Measurements from ENCODE around the gene WWOX. TPM values are rescaled to one million over a fixed set of nuclear protein-coding genes. Genes with fewer than 3 reads are reported as not detected.

The WWOX gene
- polyA plus RNA-seq, 2 of the 4 experiments (the other 2 are of a cell fraction): 16.0 to 17.2 TPM

DNA sequence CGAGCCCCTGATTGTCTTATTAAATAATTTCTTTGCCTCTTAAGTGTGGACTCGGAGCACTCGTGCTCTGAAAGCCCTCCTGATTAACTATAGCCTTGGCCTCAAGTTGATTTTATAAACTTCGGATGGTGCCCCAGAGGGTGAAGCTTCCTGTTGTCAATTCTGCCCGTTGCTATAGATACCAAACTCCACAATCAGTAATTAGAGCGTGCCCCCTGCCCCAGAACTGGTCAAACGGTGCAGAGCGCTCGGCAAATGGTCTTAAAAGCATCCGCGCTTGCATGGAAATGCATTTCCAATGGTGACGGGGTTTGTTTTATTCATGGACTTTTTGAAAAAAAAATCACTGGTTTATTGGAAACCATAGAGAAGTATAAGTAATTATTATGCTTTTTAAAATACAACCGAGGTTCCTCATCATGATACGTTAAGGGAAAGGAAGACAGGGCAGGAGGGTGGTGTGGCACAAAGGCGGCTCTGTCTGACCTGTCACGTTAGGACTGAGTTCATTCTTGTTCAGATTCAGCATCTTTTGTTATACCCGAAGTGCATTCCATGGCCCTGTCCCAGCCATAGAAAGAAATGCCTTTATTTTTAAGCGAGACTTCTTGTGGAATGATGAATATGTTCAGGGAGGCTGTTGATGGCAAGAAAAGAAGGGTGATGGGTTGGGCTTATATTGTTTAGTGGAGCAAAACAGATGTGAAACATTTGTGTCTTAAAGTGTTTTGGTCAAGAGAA is 1024.7 kb downstream of the WWOX start:
- Histone ChIP-seq H3K4me3 (no peak overlapping the region), H3K4me2 (no peak overlapping the region), H3K27ac (no peak overlapping the region), H3K4me1 (no peaks in the 10 kb centered on the region), H3K9me3 (no peaks in the 10 kb centered on the region)
- FAIRE-seq (no peak), DNase-seq (ENCODE audit: low read depth in 1 of 2, low spot score in 1 of 2) (no peak), ATAC-seq (no peak)
- ChIA-PET POLR2A (no interaction called here), CTCF (interaction anchor here (1.0 kb wide), 1 partner anchor 11 kb away, joined by 3 read pairs; no protein-coding TSS in a partner anchor)
- TF ChIP-seq CHD2 (IDR thresholded peaks at IDR 0.05; ENCODE audit: low read length, partially characterized antibody): no peak
- TF ChIP-seq, protein P1, sequence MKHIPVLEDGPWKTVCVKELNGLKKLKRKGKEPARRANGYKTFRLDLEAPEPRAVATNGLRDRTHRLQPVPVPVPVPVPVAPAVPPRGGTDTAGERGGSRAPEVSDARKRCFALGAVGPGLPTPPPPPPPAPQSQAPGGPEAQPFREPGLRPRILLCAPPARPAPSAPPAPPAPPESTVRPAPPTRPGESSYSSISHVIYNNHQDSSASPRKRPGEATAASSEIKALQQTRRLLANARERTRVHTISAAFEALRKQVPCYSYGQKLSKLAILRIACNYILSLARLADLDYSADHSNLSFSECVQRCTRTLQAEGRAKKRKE (CRISPR knock-in tag; IDR thresholded peaks at IDR 0.05; ENCODE audit: low read depth): no peak
- no peak for TF ChIP-seq PHF8 (IDR thresholded peaks at IDR 0.05; ENCODE audit: borderline replicate concordance, low read depth)
- TF ChIP-seq HDAC2 (IDR thresholded peaks at IDR 0.05): no peak
- TF ChIP-seq ZC3H11A (IDR thresholded peaks at IDR 0.05): no peak
- TF ChIP-seq EHMT2 (IDR thresholded peaks at IDR 0.05; ENCODE audit: low read depth): no peak
- no peak for TF ChIP-seq MAZ (IDR thresholded peaks at IDR 0.05; ENCODE audit: borderline replicate concordance, low read depth, low read length)
- TF ChIP-seq FOSB (CRISPR knock-in tag; IDR thresholded peaks at IDR 0.05): no peak
- TF ChIP-seq RCOR1 (IDR thresholded peaks at IDR 0.05; ENCODE audit: low read depth, low read length): no peak
- no peak for TF ChIP-seq POLR2A (IDR thresholded peaks at IDR 0.05; ENCODE audit: low read length)
- TF ChIP-seq, protein P2, sequence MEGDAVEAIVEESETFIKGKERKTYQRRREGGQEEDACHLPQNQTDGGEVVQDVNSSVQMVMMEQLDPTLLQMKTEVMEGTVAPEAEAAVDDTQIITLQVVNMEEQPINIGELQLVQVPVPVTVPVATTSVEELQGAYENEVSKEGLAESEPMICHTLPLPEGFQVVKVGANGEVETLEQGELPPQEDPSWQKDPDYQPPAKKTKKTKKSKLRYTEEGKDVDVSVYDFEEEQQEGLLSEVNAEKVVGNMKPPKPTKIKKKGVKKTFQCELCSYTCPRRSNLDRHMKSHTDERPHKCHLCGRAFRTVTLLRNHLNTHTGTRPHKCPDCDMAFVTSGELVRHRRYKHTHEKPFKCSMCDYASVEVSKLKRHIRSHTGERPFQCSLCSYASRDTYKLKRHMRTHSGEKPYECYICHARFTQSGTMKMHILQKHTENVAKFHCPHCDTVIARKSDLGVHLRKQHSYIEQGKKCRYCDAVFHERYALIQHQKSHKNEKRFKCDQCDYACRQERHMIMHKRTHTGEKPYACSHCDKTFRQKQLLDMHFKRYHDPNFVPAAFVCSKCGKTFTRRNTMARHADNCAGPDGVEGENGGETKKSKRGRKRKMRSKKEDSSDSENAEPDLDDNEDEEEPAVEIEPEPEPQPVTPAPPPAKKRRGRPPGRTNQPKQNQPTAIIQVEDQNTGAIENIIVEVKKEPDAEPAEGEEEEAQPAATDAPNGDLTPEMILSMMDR (IDR thresholded peaks at IDR 0.05): no peak
- no peak for TF ChIP-seq ESRRA (IDR thresholded peaks at IDR 0.05; ENCODE audit: borderline replicate concordance, low read length)
- no peak for TF ChIP-seq EHF (CRISPR knock-in tag; IDR thresholded peaks at IDR 0.05)
- no peak for TF ChIP-seq HEYL (CRISPR knock-in tag; IDR thresholded peaks at IDR 0.05)
- TF ChIP-seq TFCP2L1 (CRISPR knock-in tag; IDR thresholded peaks at IDR 0.05): no peak
- no peak for TF ChIP-seq CEBPB (IDR thresholded peaks at IDR 0.05)
- TF ChIP-seq, protein P3, sequence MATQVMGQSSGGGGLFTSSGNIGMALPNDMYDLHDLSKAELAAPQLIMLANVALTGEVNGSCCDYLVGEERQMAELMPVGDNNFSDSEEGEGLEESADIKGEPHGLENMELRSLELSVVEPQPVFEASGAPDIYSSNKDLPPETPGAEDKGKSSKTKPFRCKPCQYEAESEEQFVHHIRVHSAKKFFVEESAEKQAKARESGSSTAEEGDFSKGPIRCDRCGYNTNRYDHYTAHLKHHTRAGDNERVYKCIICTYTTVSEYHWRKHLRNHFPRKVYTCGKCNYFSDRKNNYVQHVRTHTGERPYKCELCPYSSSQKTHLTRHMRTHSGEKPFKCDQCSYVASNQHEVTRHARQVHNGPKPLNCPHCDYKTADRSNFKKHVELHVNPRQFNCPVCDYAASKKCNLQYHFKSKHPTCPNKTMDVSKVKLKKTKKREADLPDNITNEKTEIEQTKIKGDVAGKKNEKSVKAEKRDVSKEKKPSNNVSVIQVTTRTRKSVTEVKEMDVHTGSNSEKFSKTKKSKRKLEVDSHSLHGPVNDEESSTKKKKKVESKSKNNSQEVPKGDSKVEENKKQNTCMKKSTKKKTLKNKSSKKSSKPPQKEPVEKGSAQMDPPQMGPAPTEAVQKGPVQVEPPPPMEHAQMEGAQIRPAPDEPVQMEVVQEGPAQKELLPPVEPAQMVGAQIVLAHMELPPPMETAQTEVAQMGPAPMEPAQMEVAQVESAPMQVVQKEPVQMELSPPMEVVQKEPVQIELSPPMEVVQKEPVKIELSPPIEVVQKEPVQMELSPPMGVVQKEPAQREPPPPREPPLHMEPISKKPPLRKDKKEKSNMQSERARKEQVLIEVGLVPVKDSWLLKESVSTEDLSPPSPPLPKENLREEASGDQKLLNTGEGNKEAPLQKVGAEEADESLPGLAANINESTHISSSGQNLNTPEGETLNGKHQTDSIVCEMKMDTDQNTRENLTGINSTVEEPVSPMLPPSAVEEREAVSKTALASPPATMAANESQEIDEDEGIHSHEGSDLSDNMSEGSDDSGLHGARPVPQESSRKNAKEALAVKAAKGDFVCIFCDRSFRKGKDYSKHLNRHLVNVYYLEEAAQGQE (IDR thresholded peaks at IDR 0.05): no peak
- no peak for TF ChIP-seq CBX8 (IDR thresholded peaks at IDR 0.05)
- no peak for TF ChIP-seq BHLHE40 (IDR thresholded peaks at IDR 0.05; ENCODE audit: low read depth, low read length)
- 33% methylated on average over 18 of the region's 18 CpGs for WGBS (ENCODE audit: missing lambda C conversion rate)

DNA sequence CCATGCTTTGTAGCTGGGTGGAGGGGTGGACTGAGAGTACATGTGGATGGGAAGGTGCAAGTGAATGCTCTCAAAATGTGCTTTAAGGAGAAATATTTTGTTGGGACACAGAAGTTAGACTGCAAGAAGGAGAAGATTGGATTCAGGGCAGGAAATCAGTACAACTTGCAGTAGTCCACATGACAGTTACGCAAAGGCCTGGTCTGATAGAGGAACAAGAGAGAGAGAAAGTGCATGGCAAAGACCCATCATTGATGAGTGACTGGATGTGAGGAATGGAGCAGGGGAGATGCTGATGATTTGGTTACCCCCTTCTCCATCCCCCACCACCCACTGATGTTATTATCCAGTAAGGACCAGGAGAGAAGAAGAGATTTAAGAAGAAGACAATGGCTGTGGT is 1028.3 kb downstream of the WWOX start:
- TF ChIP-seq HOXA7 (CRISPR knock-in tag; IDR thresholded peaks at IDR 0.05) (no peak), CHD2 (IDR thresholded peaks at IDR 0.05; ENCODE audit: low read length, partially characterized antibody) (no peak), NPAS2 (CRISPR knock-in tag; IDR thresholded peaks at IDR 0.05; ENCODE audit: borderline replicate concordance) (no peak), PHF8 (IDR thresholded peaks at IDR 0.05; ENCODE audit: borderline replicate concordance, low read depth) (no peak), RAD21 (conservative IDR thresholded peaks at IDR 0.05 in 1 of 2, IDR thresholded peaks at IDR 0.05 in 1 of 2) (no peak), GATA3 (IDR thresholded peaks at IDR 0.05; ENCODE audit: borderline replicate concordance) (no peak), SMC3 (IDR thresholded peaks at IDR 0.05) (no peak)
- TF ChIP-seq, protein P1 (CRISPR knock-in tag; IDR thresholded peaks at IDR 0.05; ENCODE audit: low read depth): no peak
- TF ChIP-seq, protein P4, sequence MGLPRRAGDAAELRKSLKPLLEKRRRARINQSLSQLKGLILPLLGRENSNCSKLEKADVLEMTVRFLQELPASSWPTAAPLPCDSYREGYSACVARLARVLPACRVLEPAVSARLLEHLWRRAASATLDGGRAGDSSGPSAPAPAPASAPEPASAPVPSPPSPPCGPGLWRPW (IDR thresholded peaks at IDR 0.05): no peak
- TF ChIP-seq, protein P5, sequence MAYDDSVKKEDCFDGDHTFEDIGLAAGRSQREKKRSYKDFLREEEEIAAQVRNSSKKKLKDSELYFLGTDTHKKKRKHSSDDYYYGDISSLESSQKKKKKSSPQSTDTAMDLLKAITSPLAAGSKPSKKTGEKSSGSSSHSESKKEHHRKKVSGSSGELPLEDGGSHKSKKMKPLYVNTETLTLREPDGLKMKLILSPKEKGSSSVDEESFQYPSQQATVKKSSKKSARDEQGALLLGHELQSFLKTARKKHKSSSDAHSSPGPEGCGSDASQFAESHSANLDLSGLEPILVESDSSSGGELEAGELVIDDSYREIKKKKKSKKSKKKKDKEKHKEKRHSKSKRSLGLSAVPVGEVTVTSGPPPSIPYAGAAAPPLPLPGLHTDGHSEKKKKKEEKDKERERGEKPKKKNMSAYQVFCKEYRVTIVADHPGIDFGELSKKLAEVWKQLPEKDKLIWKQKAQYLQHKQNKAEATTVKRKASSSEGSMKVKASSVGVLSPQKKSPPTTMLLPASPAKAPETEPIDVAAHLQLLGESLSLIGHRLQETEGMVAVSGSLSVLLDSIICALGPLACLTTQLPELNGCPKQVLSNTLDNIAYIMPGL (CRISPR knock-in tag; IDR thresholded peaks at IDR 0.05; ENCODE audit: borderline replicate concordance): no peak
- TF ChIP-seq, protein P6, sequence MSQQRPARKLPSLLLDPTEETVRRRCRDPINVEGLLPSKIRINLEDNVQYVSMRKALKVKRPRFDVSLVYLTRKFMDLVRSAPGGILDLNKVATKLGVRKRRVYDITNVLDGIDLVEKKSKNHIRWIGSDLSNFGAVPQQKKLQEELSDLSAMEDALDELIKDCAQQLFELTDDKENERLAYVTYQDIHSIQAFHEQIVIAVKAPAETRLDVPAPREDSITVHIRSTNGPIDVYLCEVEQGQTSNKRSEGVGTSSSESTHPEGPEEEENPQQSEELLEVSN (IDR thresholded peaks at IDR 0.05; ENCODE audit: borderline replicate concordance, low read depth): no peak
- Histone ChIP-seq H3K4me1 (no peaks in the 10 kb centered on the region), H3K9me3 (no peaks in the 10 kb centered on the region; the same call in 2 of the 3 replicates), H3K4me3 (no peak overlapping the region), H3K27ac (no peak overlapping the region), H3K4me2 (no peak overlapping the region)
- no peak for ATAC-seq
- 96% methylated on average over 1 of the region's 1 CpG for WGBS (ENCODE audit: missing lambda C conversion rate)
- ChIA-PET POLR2A (no interaction called here), CTCF (no interaction called here)
- FAIRE-seq: no peak
- DNase-seq (ENCODE audit: low read depth in 1 of 2, low spot score in 1 of 2): no peak
